AG04449 (cell line): ENCODE measurements around the gene SAMSN1.
"Not testable (repeated sequence)": the region's sequence is repeated elsewhere in the genome, so short reads cannot be mapped to it uniquely, and the experiment has no call there.

ENCODE experiments used
- CTCF ChIA-PET: fragments of 350-600 bp; formaldehyde crosslinking; extraction: SDS; loops from one replicate; lab custom pipeline; 2021; ENCODE audit warnings: antibody characterized with exemption; lab: Yijun Ruan, JAX
- POLR2A ChIA-PET: fragments of 400-600, 350-600 bp; formaldehyde crosslinking; extraction: SDS; loops from one replicate; lab custom pipeline; 2020; ENCODE audit warnings: antibody characterized with exemption, inconsistent platforms; lab: Yijun Ruan, JAX
- DNase-seq: peaks from one replicate; pipeline ENCODE4 v3.0.0-alpha.2; 2010; ENCODE audit warnings: low read depth, low spot score
- H3K4me3 ChIP-seq: 2 replicates; pipeline ENCODE4 v1.5.1; 2011; ENCODE audit warnings: low read depth, mild to moderate bottlenecking, control low read depth, low read length
- TF ChIP-seq, protein P1 (sequence below): IDR thresholded peaks from one replicate; pipeline ENCODE4 v1.5.1; 2011; ENCODE audit warnings: mild to moderate bottlenecking, moderate library complexity, low read length, control low read depth, inconsistent platforms; ENCODE audit not compliant: insufficient read depth; ENCODE audit errors: missing control alignments

The SAMSN1 gene

DNA sequence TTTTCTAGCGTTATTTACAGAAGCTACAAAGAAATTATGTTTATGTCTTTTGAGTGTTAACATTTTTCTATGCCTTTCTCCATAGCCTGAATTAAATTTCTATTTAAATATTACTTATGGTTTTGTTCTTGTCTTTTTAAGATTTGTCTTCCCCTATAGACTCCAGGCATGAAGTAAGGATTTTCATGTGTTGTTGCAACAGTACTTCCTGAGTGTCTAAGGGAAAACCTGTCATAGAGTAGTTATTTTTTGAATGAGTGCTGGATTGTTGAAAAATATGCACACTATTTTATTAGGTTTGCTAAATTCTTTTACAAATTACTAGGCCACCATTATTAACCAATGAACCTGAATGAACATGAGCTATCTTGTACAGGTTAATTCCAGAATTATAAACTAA, 27.1 kb downstream of the SAMSN1 start:
- TF ChIP-seq, protein P1, sequence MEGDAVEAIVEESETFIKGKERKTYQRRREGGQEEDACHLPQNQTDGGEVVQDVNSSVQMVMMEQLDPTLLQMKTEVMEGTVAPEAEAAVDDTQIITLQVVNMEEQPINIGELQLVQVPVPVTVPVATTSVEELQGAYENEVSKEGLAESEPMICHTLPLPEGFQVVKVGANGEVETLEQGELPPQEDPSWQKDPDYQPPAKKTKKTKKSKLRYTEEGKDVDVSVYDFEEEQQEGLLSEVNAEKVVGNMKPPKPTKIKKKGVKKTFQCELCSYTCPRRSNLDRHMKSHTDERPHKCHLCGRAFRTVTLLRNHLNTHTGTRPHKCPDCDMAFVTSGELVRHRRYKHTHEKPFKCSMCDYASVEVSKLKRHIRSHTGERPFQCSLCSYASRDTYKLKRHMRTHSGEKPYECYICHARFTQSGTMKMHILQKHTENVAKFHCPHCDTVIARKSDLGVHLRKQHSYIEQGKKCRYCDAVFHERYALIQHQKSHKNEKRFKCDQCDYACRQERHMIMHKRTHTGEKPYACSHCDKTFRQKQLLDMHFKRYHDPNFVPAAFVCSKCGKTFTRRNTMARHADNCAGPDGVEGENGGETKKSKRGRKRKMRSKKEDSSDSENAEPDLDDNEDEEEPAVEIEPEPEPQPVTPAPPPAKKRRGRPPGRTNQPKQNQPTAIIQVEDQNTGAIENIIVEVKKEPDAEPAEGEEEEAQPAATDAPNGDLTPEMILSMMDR = no peak
- ChIA-PET POLR2A (no interaction called here), CTCF (no interaction called here)
- H3K4me3 ChIP-seq = no peak overlapping the region
- DNase-seq = no peak

DNA sequence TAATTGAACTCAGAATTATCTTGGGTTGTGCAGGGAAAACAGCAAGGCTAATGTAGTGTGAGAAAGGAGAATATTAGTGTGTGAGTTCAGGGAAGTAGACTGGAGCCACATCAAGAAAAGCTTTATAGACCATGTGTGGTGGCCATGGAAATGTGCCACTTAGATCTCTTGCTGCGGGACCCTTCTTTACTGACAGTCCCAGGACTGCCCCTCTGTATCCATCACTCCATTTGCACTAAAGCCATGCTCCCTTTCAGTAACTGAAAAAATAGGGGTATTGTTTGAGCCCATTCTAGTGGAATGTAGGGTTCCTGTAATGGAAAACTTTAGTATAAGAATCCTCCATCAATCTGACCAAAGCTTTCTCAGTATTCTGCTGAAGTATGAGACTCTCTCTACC, 32.3 kb downstream of the SAMSN1 start:
- H3K4me3 ChIP-seq = no peak overlapping the region
- ChIA-PET POLR2A (no interaction called here), CTCF (no interaction called here)
- TF ChIP-seq, protein P1 = no peak
- no peak for DNase-seq

DNA sequence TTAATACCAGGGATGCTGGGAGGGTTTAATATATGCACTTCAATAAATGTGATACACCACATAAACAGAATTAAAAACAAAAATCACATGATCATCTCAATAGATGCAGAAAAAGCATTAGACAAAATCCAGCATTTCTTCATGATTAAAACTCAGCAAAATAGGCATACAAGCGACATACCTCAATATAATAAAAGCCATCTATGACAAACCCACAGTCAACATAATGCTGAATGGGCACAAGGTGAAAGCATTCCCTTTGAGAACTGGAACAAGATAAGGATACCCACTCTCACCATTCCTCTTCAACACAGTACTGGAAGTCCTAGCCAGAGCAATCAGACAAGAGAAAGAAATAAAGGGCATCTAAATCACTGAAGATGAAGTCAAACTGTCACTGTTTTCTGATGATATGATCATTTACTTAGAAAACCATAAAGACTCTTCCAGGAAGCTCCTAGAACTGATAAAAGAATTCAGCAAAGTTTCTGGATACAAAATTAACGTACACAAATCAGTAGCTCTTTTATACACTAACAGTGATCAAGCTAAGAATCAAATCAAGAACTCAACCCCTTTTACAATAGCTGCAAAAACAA, 39.2 kb downstream of the SAMSN1 start:
- POLR2A ChIA-PET = not testable (repeated sequence)

DNA sequence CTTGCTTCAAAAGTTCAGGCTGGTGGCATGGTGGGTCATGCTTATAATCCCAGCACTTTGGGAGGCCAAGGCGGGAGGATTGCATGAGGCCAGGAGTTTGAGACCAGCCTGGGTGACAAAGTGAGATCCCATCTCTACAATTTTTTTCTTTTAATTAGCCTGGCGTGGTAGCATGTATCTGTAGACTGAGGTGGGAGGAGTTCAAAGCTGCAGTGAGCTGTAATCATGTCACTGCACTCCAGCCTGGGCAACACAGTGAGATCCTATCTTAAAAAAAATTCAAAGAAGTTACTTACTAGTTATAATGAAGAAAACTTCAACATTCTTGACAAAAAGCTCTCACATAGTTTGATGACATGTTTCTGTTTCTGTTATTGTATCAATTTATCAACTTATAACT, 45.2 kb downstream of the SAMSN1 start:
- no peak for DNase-seq
- TF ChIP-seq, protein P1 = no peak
- no peak overlapping the region for H3K4me3 ChIP-seq
- POLR2A ChIA-PET = no interaction called here
- CTCF ChIA-PET = no interaction called here

More for the DNA sequence above, 39.2 kb downstream of the SAMSN1 start:
- DNase-seq, CTCF ChIA-PET, H3K4me3 ChIP-seq: not testable (repeated sequence)

DNA sequence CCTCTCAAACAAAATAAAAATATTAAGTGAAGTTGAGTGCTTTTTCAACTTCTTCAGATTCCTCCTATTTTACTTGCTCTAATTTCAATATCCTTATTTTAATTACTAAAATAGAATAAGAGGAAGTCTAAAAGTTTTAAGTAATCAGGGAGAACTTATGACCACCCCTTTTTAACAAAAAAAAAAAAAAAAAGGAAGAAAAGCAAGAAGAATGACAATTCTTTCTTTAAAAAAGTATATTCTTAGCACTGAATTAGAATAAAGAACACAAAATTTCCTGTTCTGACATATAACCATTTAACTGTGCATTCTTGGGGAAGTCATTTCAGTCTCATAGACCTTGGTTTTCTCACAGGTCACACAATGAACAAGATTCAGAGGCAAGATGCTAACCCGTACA, 46.8 kb downstream of the SAMSN1 start:
- ChIA-PET POLR2A (no interaction called here), CTCF (no interaction called here)

DNA sequence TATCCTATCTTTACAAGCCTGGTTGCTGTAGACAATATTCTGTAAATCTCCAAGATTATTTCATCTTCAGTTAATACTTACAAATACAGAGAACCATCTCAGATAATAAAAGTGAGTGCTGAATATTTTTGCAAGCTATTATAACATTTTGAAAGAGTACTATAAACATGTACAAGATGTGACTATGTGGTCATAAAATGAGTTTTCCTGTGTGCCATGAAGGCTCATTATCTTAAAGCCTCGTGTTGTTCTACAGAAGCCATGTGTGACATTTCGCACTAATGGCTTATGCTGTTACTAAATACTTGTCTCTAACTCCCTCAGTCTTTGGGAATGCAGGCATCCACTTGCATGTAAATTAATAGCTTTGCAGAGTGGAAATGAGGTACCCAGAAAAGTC, 48.3 kb downstream of the SAMSN1 start:
- DNase-seq = no peak
- ChIA-PET POLR2A (no interaction called here), CTCF (no interaction called here)
- no peak overlapping the region for H3K4me3 ChIP-seq
- TF ChIP-seq, protein P1 = no peak

More for the DNA sequence above, 46.8 kb downstream of the SAMSN1 start:
- TF ChIP-seq, protein P1 = no peak
- no peak for DNase-seq
- H3K4me3 ChIP-seq = no peak overlapping the region

DNA sequence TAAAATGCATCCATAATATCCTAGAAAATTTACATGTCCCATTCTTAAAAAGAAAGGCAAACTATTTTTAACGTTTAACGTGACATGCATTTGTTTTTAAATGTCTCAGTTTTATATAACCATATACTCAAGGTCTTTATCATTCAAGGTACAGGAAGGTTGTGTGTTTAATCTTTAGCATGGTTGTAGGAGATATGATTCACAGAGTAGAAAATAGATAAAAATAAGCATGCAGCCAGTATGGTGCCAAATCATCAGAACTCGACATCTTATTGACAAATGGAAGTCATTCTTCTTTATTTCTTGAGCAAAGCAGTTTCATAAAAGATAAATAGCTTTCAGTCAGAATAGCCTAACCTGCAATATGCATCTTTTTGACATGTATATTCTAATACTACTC, 51.0 kb downstream of the SAMSN1 start:
- H3K4me3 ChIP-seq = no peak overlapping the region
- ChIA-PET POLR2A (no interaction called here), CTCF (no interaction called here)
- DNase-seq = no peak
- TF ChIP-seq, protein P1 = no peak

DNA sequence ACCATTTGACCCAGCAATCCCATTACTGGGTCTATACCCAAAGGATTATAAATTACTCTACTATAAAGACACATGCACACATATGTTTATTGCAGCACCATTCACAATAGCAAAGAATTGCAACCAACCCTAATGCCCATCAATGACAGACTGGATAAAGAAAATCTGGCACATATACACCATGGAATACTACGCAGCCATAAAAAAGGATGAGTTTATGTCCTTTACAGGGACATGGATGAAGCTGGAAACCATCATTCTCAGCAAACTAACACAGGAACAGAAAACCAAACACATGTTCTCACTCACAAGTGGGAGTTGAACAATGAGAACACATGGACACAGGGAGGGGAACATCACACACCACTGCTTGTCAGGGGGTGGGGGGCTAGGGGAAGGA, 51.9 kb downstream of the SAMSN1 start:
- DNase-seq, CTCF ChIA-PET, H3K4me3 ChIP-seq, POLR2A ChIA-PET: not testable (repeated sequence)
